H1 (cell line): ENCODE data around the gene UBR2. TPM values are rescaled to one million over a fixed set of nuclear protein-coding genes. Genes with fewer than 3 reads are reported as not detected.

Source experiments
- CTCF ChIA-PET: fragments of 300-600 bp; sonication (Branson Sonifier 250); formaldehyde crosslinking; loops from one replicate; lab custom pipeline; 2021; ENCODE audit not compliant: partially characterized antibody; lab: Charles Lee
- POLR2A ChIA-PET: fragments of 300-600 bp; sonication (Branson Sonifier 250); formaldehyde crosslinking; loops from one replicate; lab custom pipeline; 2021; ENCODE audit warnings: inconsistent platforms; ENCODE audit not compliant: partially characterized antibody; lab: Charles Lee
- DNase-seq, 2 experiments: peaks; one replicate each; pipeline versions ENCODE4 v3.0.0 to v3.0.0-alpha.2; 2010 to 2022; ENCODE audit warnings: low spot score in 2 of 2, low read depth in 1 of 2, mixed read lengths in 1 of 2
- FAIRE-seq: peaks from 2 replicates; lab custom pipeline; 2011; peaks lifted over from hg19 to GRCh38; lab: Jason Lieb, UNC
- H2AFZ ChIP-seq: 2 replicates; pipeline ENCODE4 v1.8.1; 2012; ENCODE audit warnings: low read length, inconsistent platforms
- H2AK5ac ChIP-seq: 2 replicates; pipeline ENCODE4 v1.6.1; 2013; ENCODE audit warnings: low read depth, low read length
- H2BK120ac ChIP-seq: replicated peaks from 2 replicates; pipeline ENCODE3; 2013; ENCODE audit warnings: low read depth, low read length, inconsistent platforms
- H2BK12ac ChIP-seq: 2 replicates; pipeline ENCODE4 v1.6.1; 2013; ENCODE audit warnings: low read depth, low read length
- H2BK15ac ChIP-seq: 2 replicates; pipeline ENCODE4 v1.6.1; 2013; ENCODE audit warnings: low read length
- H2BK20ac ChIP-seq: 2 replicates; pipeline ENCODE4 v1.6.1; 2013; ENCODE audit warnings: low read length
- H2BK5ac ChIP-seq: 2 replicates; pipeline ENCODE4 v1.6.1; 2013; ENCODE audit warnings: low read depth, low read length
- H3K14ac ChIP-seq: 2 replicates; pipeline ENCODE4 v1.6.1; 2013; ENCODE audit warnings: inconsistent platforms; ENCODE audit not compliant: insufficient read length
- H3K18ac ChIP-seq: 2 replicates; pipeline ENCODE4 v1.6.1; 2013; ENCODE audit warnings: low read length; ENCODE audit errors: extremely low read depth
- H3K23ac ChIP-seq: 2 replicates; pipeline ENCODE4 v1.6.1; 2013; ENCODE audit warnings: inconsistent platforms; ENCODE audit not compliant: insufficient read length
- H3K23me2 ChIP-seq: 2 replicates; pipeline ENCODE4 v1.6.1; 2013; ENCODE audit warnings: low read depth, low read length
- H3K27ac ChIP-seq: 2 replicates; pipeline ENCODE4 v1.6.1; 2011; ENCODE audit warnings: low read depth, low read length, inconsistent platforms
- H3K27me3 ChIP-seq, 4 experiments: replicated peaks in 1 of 4; 1 replicate in 1 of 4; 2 replicates in 3 of 4; pipeline versions ENCODE4 v1.6.1 to v1.8.1; 2011 to 2013; ENCODE audit warnings: low read length in 3 of 4, mild to moderate bottlenecking in 3 of 4, inconsistent platforms in 2 of 4, mixed read lengths in 2 of 4, moderate library complexity in 1 of 4; ENCODE audit not compliant: control insufficient read depth in 3 of 4, insufficient read depth in 3 of 4; ENCODE audit errors: extremely low read depth in 1 of 4
- H3K36me3 ChIP-seq, 4 experiments: 2 replicates each; pipeline versions ENCODE4 v1.6.1 to v1.8.1; 2011 to 2013; ENCODE audit warnings: mild to moderate bottlenecking in 4 of 4, low read length in 3 of 4, moderate library complexity in 2 of 4, control low read depth in 1 of 4, inconsistent platforms in 1 of 4; ENCODE audit not compliant: insufficient read depth in 4 of 4, control insufficient read depth in 2 of 4
- H3K4ac ChIP-seq: replicated peaks from 2 replicates; pipeline ENCODE3; 2013; ENCODE audit warnings: low read length, low read depth, mixed read lengths, inconsistent platforms; ENCODE audit not compliant: insufficient read length
- H3K4me1 ChIP-seq, 4 experiments: replicated peaks in 1 of 4; 1 replicate in 1 of 4; 2 replicates in 3 of 4; pipeline versions ENCODE4 v1.6.1 to v1.8.1; 2011 to 2013; ENCODE audit warnings: low read length in 3 of 4, inconsistent platforms in 2 of 4, mixed read lengths in 1 of 4; ENCODE audit not compliant: insufficient read depth in 4 of 4, control insufficient read depth in 3 of 4
- H3K4me2 ChIP-seq, 2 experiments: 2 replicates each; pipeline versions ENCODE4 v1.6.1 to v1.8.1; 2011 to 2013; ENCODE audit warnings: low read depth in 2 of 2, low read length in 2 of 2, control low read depth in 1 of 2, inconsistent platforms in 1 of 2, mild to moderate bottlenecking in 1 of 2; ENCODE audit not compliant: insufficient read depth in 1 of 2
- H3K4me3 ChIP-seq, 4 experiments: fragments of 200-600, 300-600 bp in 1 of 4; sonication (generic), shearing (Covaris generic), sonication (Bioruptor Twin) in 1 of 4; 2 replicates each; pipeline versions ENCODE4 v1.5.1 to v1.8.1; 2011 to 2016; ENCODE audit warnings: low read length in 4 of 4, low read depth in 3 of 4, control low read depth in 2 of 4, inconsistent platforms in 2 of 4, mild to moderate bottlenecking in 2 of 4, mixed read lengths in 1 of 4, moderate library complexity in 1 of 4; ENCODE audit not compliant: insufficient read depth in 2 of 4; ENCODE audit errors: extremely low read depth in 1 of 4
- H3K56ac ChIP-seq: replicated peaks from 2 replicates; pipeline ENCODE3; 2013; ENCODE audit warnings: low read depth, mild to moderate bottlenecking, mixed read lengths, low read length, inconsistent platforms; ENCODE audit not compliant: insufficient read length
- H3K79me1 ChIP-seq: 2 replicates; pipeline ENCODE4 v1.6.1; 2013; ENCODE audit warnings: low read depth, low read length, control low read depth
- H3K79me2 ChIP-seq, 2 experiments: 2 replicates each; pipeline versions ENCODE4 v1.6.1 to v1.8.1; 2012 to 2013; ENCODE audit warnings: low read length in 2 of 2, mild to moderate bottlenecking in 2 of 2, inconsistent platforms in 1 of 2; ENCODE audit not compliant: insufficient read depth in 2 of 2, control insufficient read depth in 1 of 2
- H3K9ac ChIP-seq, 4 experiments: replicated peaks in 1 of 4; 1 replicate in 1 of 4; 2 replicates in 3 of 4; pipeline versions ENCODE4 v1.6.1 to v1.8.1; 2011 to 2013; ENCODE audit warnings: low read depth in 3 of 4, low read length in 3 of 4, control low read depth in 2 of 4, mild to moderate bottlenecking in 2 of 4, moderate library complexity in 2 of 4, inconsistent platforms in 1 of 4; ENCODE audit errors: extremely low read depth in 1 of 4
- H3K9me3 ChIP-seq, 2 experiments: 2 replicates each; pipeline versions ENCODE4 v1.6.1 to v1.8.1; 2012 to 2013; ENCODE audit warnings: mild to moderate bottlenecking in 2 of 2, moderate library complexity in 2 of 2, control low read depth in 1 of 2, inconsistent platforms in 1 of 2, low read depth in 1 of 2, low read length in 1 of 2, mixed read lengths in 1 of 2; ENCODE audit not compliant: insufficient read depth in 2 of 2
- H4K20me1 ChIP-seq, 2 experiments: replicated peaks in 1 of 2; 2 replicates each; pipeline versions ENCODE3 to v1.8.1; 2011 to 2013; ENCODE audit warnings: inconsistent platforms in 2 of 2, low read length in 2 of 2, mild to moderate bottlenecking in 1 of 2; ENCODE audit not compliant: insufficient read depth in 2 of 2, control insufficient read depth in 1 of 2
- H4K5ac ChIP-seq: 2 replicates; pipeline ENCODE4 v1.6.1; 2013; ENCODE audit warnings: low read length, low read depth, mixed read lengths, inconsistent platforms; ENCODE audit not compliant: insufficient read length
- H4K8ac ChIP-seq: 2 replicates; pipeline ENCODE4 v1.8.0; 2013; ENCODE audit warnings: mild to moderate bottlenecking, moderate library complexity, low read length, inconsistent platforms; ENCODE audit not compliant: insufficient read depth; ENCODE audit errors: extremely low read depth
- H4K91ac ChIP-seq: replicated peaks from 2 replicates; pipeline ENCODE3; 2013; ENCODE audit warnings: low read length, mixed read lengths, inconsistent platforms; ENCODE audit not compliant: insufficient read length
- ASH2L ChIP-seq: fragments of 200-600, 300-600 bp; sonication (generic); IDR thresholded peaks from one replicate; pipeline ENCODE4 v1.7.1; 2017; ENCODE audit warnings: low read length
- CEBPB ChIP-seq: IDR thresholded peaks from 2 replicates; pipeline ENCODE4 v1.6.1; 2012; ENCODE audit warnings: low read depth, low read length
- CHD1 ChIP-seq: IDR thresholded peaks from 2 replicates; pipeline ENCODE4 v1.6.1; 2012; ENCODE audit warnings: low read depth, low read length, improper control_type of control experiment
- CTCF ChIP-seq, 3 experiments: IDR thresholded peaks; 1 replicate in 2 of 3; 2 replicates in 1 of 3; pipeline versions ENCODE4 v1.5.1 to v1.6.1; 2011; ENCODE audit warnings: low read length in 3 of 3, mild to moderate bottlenecking in 3 of 3, inconsistent platforms in 2 of 3, low read depth in 1 of 3, moderate library complexity in 1 of 3; ENCODE audit not compliant: insufficient read depth in 1 of 3; ENCODE audit errors: control extremely low read depth in 1 of 3
- E2F6 ChIP-seq: IDR thresholded peaks from 2 replicates; pipeline ENCODE4 v1.6.1; 2012; ENCODE audit warnings: inconsistent platforms
- EZH2 ChIP-seq: fragments of 200-600 bp; sonication (generic); IDR thresholded peaks from 2 replicates; pipeline ENCODE4 v1.7.1; 2012; ENCODE audit warnings: low read depth, mild to moderate bottlenecking, moderate library complexity, low read length, inconsistent platforms; ENCODE audit not compliant: severe bottlenecking
- KDM4A ChIP-seq: IDR thresholded peaks from one replicate; pipeline ENCODE4 v1.7.1; 2012; ENCODE audit warnings: low read depth, mild to moderate bottlenecking, moderate library complexity, low read length, inconsistent platforms; ENCODE audit not compliant: severe bottlenecking
- POU5F1 ChIP-seq: IDR thresholded peaks from 2 replicates; pipeline ENCODE4 v1.6.1; 2011; ENCODE audit warnings: low read depth, mild to moderate bottlenecking, low read length, moderate library complexity
- SIN3A ChIP-seq, 2 experiments: IDR thresholded peaks in 1 of 2; conservative IDR thresholded peaks in 1 of 2; 2 replicates each; pipeline ENCODE4 v1.6.1; 2011 to 2012; ENCODE audit warnings: low read length in 2 of 2, improper control_type of control experiment in 1 of 2, low read depth in 1 of 2, mild to moderate bottlenecking in 1 of 2
- SP2 ChIP-seq: IDR thresholded peaks from 2 replicates; pipeline ENCODE4 v1.6.1; 2012; ENCODE audit warnings: mild to moderate bottlenecking, low read length, inconsistent platforms
- ZNF274 ChIP-seq: IDR thresholded peaks from 2 replicates; pipeline ENCODE4 v1.7.0; 2012; ENCODE audit warnings: low read length, borderline replicate concordance; ENCODE audit errors: extremely low read depth
- WGBS, 2 experiments: shearing (Covaris generic) in 1 of 2; methylation state at CpG; one replicate each; pipeline versions ENCODE4 v1.1.6 to v1.1.7; 2013 to 2015; ENCODE audit warnings: low lambda C conversion rate in 2 of 2, mixed read lengths in 2 of 2, inconsistent platforms in 1 of 2, low coverage in 1 of 2, missing lambda C conversion rate in 1 of 2; ENCODE audit not compliant: insufficient replicate concordance in 2 of 2, insufficient coverage in 1 of 2, insufficient read length in 1 of 2; ENCODE audit errors: extremely low coverage in 1 of 2, missing lambda C conversion rate in 1 of 2; 5-methylcytosine and 5-hydroxymethylcytosine counted together
- polyA plus RNA-seq, 7 experiments: library from polyadenylated mRNA; depleted of rRNA in 3 of 7; stranded (reverse) in 5 of 7; unstranded in 2 of 7; fragments of >200 nt in 5 of 7; fragments of 200-250 nt in 2 of 7; gene quantifications; 1 replicate in 5 of 7; 2 replicates in 1 of 7; 4 replicates in 1 of 7; pipeline versions ENCODE4 v1.2.1 to v1.2.3, GENCODE V29; 2011 to 2013; ENCODE audit warnings: missing spikeins in 2 of 7, mixed read lengths in 2 of 7
- total RNA-seq: library from RNA; stranded (reverse); fragmentation: NEBNext Ultra II Directional; extraction: Animal tissue kit (Norgen Biotek cat#: 25700); gene quantifications from 2 replicates; pipeline ENCODE4 v1.2.1, GENCODE V29; 2021

UBR2 gene
- total and polyA plus RNA-seq, 2 of the 8 experiments (the other 6 are each of a cell fraction or from before 2014, with no cell fraction given): 6.5 to 19.5 TPM

- Histone ChIP-seq H4K8ac (no peak overlapping the region), H4K91ac (no peak overlapping the region), H2BK5ac (no peak overlapping the region), H3K23me2 (no peaks in the 10 kb centered on the region), H3K4me3 (no peak overlapping the region), H4K20me1 (no peaks in the 10 kb centered on the region), H3K79me1 (no peaks in the 10 kb centered on the region), H3K4me1 (no peaks in the 10 kb centered on the region), H3K27me3 (no peaks in the 10 kb centered on the region), H3K4ac (no peak overlapping the region), H2AK5ac (no peak overlapping the region), H2BK15ac (no peak overlapping the region), H3K9me3 (no peaks in the 10 kb centered on the region), H2BK120ac (no peak overlapping the region), H4K5ac (no peak overlapping the region), H3K14ac (no peak overlapping the region), H3K18ac (no peak overlapping the region), H3K9ac (no peak overlapping the region), H3K27ac (no peak overlapping the region), H2BK20ac (no peak overlapping the region), H2AFZ (0 out of 2 replicates have a peak overlapping the region, but pooled peaks have one; percentile 31), H3K56ac (no peak overlapping the region), H3K23ac (no peak overlapping the region), H3K4me2 (no peak overlapping the region), H3K36me3 (no peaks in the 10 kb centered on the region), H3K79me2 (no peaks in the 10 kb centered on the region), H2BK12ac (no peak overlapping the region)
- ChIA-PET CTCF (interaction anchor here (0.6 to 10.1 kb wide), 5 partner anchors 9 to 183 kb away, joined by 3 to 88 read pairs (median 8); no protein-coding TSS in a partner anchor), POLR2A (interaction anchor here (1.9 kb wide), 1 partner anchor 18 kb away, joined by 7 read pairs; no protein-coding TSS in a partner anchor)
- DNase-seq: no peak
- no peak for FAIRE-seq
- WGBS, 2 experiments: 81% methylated on average over 1 of the region's 1 CpG; no CpG with 5 or more reads in 1 of the 2 experiments
- no peak for TF ChIP-seq CEBPB
- no peak for TF ChIP-seq EZH2
- no peak for TF ChIP-seq CHD1
- no peak for TF ChIP-seq SP2
- no peak for TF ChIP-seq ASH2L
- TF ChIP-seq E2F6: no peak
- TF ChIP-seq CTCF (IDR thresholded peaks at IDR 0.05; ENCODE audit: control extremely low read depth in 1 of 3, insufficient read depth in 1 of 3, low read depth in 1 of 3, low read length in 3 of 3): no peak
- TF ChIP-seq SIN3A (conservative IDR thresholded peaks at IDR 0.05 in 1 of 2, IDR thresholded peaks at IDR 0.05 in 1 of 2; ENCODE audit: low read depth in 1 of 2, low read length in 2 of 2): no peak
- TF ChIP-seq POU5F1: no peak
- TF ChIP-seq ZNF274: no peak
- TF ChIP-seq KDM4A: no peak
These were observed 33.5 kb upstream of the UBR2 start for GRCh38 chr6:42530296-42530695.
